Measurements from ENCODE around the gene KCNN3. TPM values are rescaled to one million over a fixed set of nuclear protein-coding genes. Genes with fewer than 3 reads are reported as not detected.

Gene KCNN3
- total and polyA plus RNA-seq, 4 donors, result 0.47 to 4.9 (median 1.9) TPM

DNA sequence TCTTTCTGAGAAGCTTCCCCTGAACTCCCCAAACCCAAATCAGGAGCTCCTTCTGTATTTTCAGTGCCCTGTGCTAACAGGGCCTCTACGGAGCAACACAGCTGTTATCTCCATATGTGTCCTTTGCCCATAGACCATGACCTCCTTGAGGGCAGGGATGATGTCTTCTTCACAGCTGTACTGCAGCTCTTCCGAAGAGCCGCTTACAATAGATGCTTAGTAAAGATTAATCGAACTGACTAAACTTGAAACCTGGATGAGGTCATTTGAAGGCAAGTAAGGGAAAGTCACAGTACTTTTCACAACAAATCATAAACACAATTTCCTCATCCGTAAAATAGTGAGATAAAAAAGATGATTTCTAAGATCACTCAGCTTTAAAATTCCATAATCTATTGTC lies 4.4 kb upstream of the KCNN3 start:
- no peak overlapping the region for H3K4me3 ChIP-seq
- no peaks in the 10 kb centered on the region for H3K36me3 ChIP-seq (ENCODE audit: control insufficient read depth in 4 of 4, insufficient read depth in 4 of 4, low read length in 4 of 4)
- ATAC-seq (ENCODE audit: insufficient read depth, low FRiP score) (no peak), DNase-seq (no peak)
- no peaks in the 10 kb centered on the region for H3K9me3 ChIP-seq (ENCODE audit: control insufficient read depth in 4 of 4, insufficient read depth in 3 of 4, low read length in 3 of 4)
- no peak overlapping the region for H3K9ac ChIP-seq (ENCODE audit: insufficient read depth in 1 of 2, low read length in 2 of 2)
- 87 to 93% methylated on average over 5 of the region's 5 CpGs for WGBS, 2 donors
- TF ChIP-seq, protein P1, sequence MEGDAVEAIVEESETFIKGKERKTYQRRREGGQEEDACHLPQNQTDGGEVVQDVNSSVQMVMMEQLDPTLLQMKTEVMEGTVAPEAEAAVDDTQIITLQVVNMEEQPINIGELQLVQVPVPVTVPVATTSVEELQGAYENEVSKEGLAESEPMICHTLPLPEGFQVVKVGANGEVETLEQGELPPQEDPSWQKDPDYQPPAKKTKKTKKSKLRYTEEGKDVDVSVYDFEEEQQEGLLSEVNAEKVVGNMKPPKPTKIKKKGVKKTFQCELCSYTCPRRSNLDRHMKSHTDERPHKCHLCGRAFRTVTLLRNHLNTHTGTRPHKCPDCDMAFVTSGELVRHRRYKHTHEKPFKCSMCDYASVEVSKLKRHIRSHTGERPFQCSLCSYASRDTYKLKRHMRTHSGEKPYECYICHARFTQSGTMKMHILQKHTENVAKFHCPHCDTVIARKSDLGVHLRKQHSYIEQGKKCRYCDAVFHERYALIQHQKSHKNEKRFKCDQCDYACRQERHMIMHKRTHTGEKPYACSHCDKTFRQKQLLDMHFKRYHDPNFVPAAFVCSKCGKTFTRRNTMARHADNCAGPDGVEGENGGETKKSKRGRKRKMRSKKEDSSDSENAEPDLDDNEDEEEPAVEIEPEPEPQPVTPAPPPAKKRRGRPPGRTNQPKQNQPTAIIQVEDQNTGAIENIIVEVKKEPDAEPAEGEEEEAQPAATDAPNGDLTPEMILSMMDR (IDR thresholded peaks at IDR 0.05; ENCODE audit: control extremely low read depth, extremely low read depth), result no peak
- peaks cover 0 to 14% (median 10%) of the 10 kb centered on the region in 5 donors for H3K4me1 ChIP-seq (ENCODE audit: control insufficient read depth in 5 of 5, insufficient read depth in 5 of 5, low read length in 5 of 5)
- no peak overlapping the region for H3K27ac ChIP-seq (ENCODE audit: low read depth in 1 of 2, low read length in 1 of 2)
- peaks cover 0 to 6% (median 0%) of the 10 kb centered on the region in 3 donors for H3K27me3 ChIP-seq (ENCODE audit: control insufficient read depth in 3 of 3, insufficient read depth in 3 of 3, low read length in 2 of 3)

GRCh38 chr1:154873321-154873950 lies 3.4 kb upstream of the KCNN3 start:
- H3K36me3 ChIP-seq (ENCODE audit: control insufficient read depth in 4 of 4, insufficient read depth in 4 of 4, low read length in 4 of 4), result no peaks in the 10 kb centered on the region
- 91 to 92% methylated on average over 9 of the region's 9 CpGs for WGBS, 2 donors
- no peaks in the 10 kb centered on the region for H3K9me3 ChIP-seq (ENCODE audit: control insufficient read depth in 4 of 4, insufficient read depth in 3 of 4, low read length in 3 of 4)
- TF ChIP-seq, protein P1 (IDR thresholded peaks at IDR 0.05; ENCODE audit: control extremely low read depth, extremely low read depth), result no peak
- DNase-seq (no peak), ATAC-seq (ENCODE audit: insufficient read depth, low FRiP score) (no peak)
- H3K4me3 ChIP-seq, result no peak overlapping the region
- peaks cover 0 to 8% (median 0%) of the 10 kb centered on the region in 3 donors for H3K27me3 ChIP-seq (ENCODE audit: control insufficient read depth in 3 of 3, insufficient read depth in 3 of 3, low read length in 2 of 3)
- H3K4me1 ChIP-seq (ENCODE audit: control insufficient read depth in 5 of 5, insufficient read depth in 5 of 5, low read length in 5 of 5), result peaks cover 0 to 24% (median 14%) of the 10 kb centered on the region in 5 donors
- no peak overlapping the region for H3K9ac ChIP-seq (ENCODE audit: insufficient read depth in 1 of 2, low read length in 2 of 2)
- H3K27ac ChIP-seq (ENCODE audit: low read depth in 1 of 2, low read length in 1 of 2), result no peak overlapping the region

DNA sequence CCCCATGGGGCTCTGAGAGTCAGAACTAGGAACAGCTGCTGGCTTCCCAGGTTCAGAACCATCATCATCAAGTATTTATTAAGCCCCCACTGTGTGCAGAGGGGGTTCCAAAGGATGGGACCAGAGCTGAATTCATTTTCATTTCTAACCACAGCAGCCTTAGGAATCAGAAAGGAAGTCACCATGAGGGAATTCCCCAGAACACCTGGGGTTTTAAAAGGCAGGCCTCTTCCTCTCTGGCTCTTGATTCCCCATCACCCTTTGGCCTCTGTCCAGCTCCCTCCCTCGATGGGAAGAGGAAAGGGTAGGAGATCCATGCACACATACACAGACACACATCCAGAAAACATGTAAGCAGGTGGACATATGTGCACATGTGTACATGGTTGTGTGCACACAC lies 1.3 kb upstream of the KCNN3 start:
- Histone ChIP-seq H3K9me3 (ENCODE audit: control insufficient read depth in 4 of 4, insufficient read depth in 3 of 4, low read length in 3 of 4) (no peaks in the 10 kb centered on the region), H3K36me3 (ENCODE audit: control insufficient read depth in 4 of 4, insufficient read depth in 4 of 4, low read length in 4 of 4) (no peaks in the 10 kb centered on the region), H3K4me3 (no peak overlapping the region), H3K9ac (ENCODE audit: insufficient read depth in 1 of 2, low read length in 2 of 2) (no peak overlapping the region), H3K4me1 (ENCODE audit: control insufficient read depth in 5 of 5, insufficient read depth in 5 of 5, low read length in 5 of 5) (peaks cover 4 to 43% (median 20%) of the 10 kb centered on the region in 5 donors), H3K27me3 (ENCODE audit: control insufficient read depth in 3 of 3, insufficient read depth in 3 of 3, low read length in 2 of 3) (peaks cover 0 to 19% (median 11%) of the 10 kb centered on the region in 3 donors), H3K27ac (ENCODE audit: low read depth in 1 of 2, low read length in 1 of 2) (no peak overlapping the region)
- ATAC-seq (ENCODE audit: insufficient read depth, low FRiP score) (no peak), DNase-seq (no peak)
- WGBS, 2 donors, result 0% methylated on average over 1 of the region's 1 CpG
- TF ChIP-seq, protein P1 (IDR thresholded peaks at IDR 0.05; ENCODE audit: control extremely low read depth, extremely low read depth), result no peak

DNA sequence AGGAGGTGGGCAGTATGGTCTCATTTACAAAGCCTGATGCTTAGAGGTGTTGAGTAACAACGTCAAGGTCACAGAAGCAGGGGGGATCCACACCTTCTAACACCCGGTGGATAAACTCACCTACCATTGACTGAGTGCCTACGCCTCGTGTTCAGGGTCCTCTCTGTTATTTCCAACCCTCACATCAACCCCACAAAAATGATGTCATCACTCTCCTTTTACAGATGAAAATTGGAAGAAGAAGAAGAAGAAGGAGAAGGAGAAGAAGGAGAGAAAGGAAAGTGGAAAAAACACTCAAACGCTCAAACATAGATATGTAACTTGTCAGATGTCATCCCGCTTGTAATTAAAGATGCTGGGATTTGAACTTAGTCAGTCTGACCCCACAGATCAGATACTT lies 653 bp upstream of the KCNN3 start:
- Histone ChIP-seq H3K4me3 (no peak overlapping the region), H3K36me3 (ENCODE audit: control insufficient read depth in 4 of 4, insufficient read depth in 4 of 4, low read length in 4 of 4) (no peaks in the 10 kb centered on the region), H3K9ac (ENCODE audit: insufficient read depth in 1 of 2, low read length in 2 of 2) (no peak overlapping the region), H3K9me3 (ENCODE audit: control insufficient read depth in 4 of 4, insufficient read depth in 3 of 4, low read length in 3 of 4) (no peaks in the 10 kb centered on the region), H3K27ac (ENCODE audit: low read depth in 1 of 2, low read length in 1 of 2) (no peak overlapping the region), H3K27me3 (ENCODE audit: control insufficient read depth in 3 of 3, insufficient read depth in 3 of 3, low read length in 2 of 3) (peaks cover 0 to 23% (median 11%) of the 10 kb centered on the region in 3 donors), H3K4me1 (ENCODE audit: control insufficient read depth in 5 of 5, insufficient read depth in 5 of 5, low read length in 5 of 5) (peaks cover 4 to 43% (median 20%) of the 10 kb centered on the region in 5 donors)
- TF ChIP-seq, protein P1 (IDR thresholded peaks at IDR 0.05; ENCODE audit: control extremely low read depth, extremely low read depth), result no peak
- WGBS, 2 donors, result 73 to 84% methylated on average over 6 of the region's 6 CpGs
- DNase-seq (no peak), ATAC-seq (ENCODE audit: insufficient read depth, low FRiP score) (no peak)

Measured in lung (tissue), 12 donors.